Measurements from ENCODE around the gene NAMPT. TPM values are rescaled to one million over a fixed set of nuclear protein-coding genes. Genes with fewer than 3 reads are reported as not detected.

Gene NAMPT
- total RNA-seq = 202 and 253 TPM in 2 replicates

GRCh38 chr7:106284714-106285050 is at the start of gene NAMPT:
TSS of gene NAMPT (minus strand) at chr7:106284983. CDS start at chr7:106284884, 99 bp downstream.

Small RNA genes lying within 50 kb of the gene (small RNA-seq; reads per million reads assigned to genes)
- gene RNU6-392P = not detected

Other genes starting within 250 kb of the NAMPT start
- gene SYPL1, start 172.7 kb downstream of the NAMPT start, total RNA-seq = 57.5 TPM in 2 replicates

All from vein endothelial cell (primary cell).